KMS-11 (cell line): ENCODE data around the gene TMBIM1.

Source experiments
- H2AFZ ChIP-seq: fragments of 200-600 bp; sonication (generic); 2 replicates; pipeline ENCODE4 v1.6.1; 2016; ENCODE audit warnings: antibody characterized with exemption, mixed run types, low read depth
- H3K27ac ChIP-seq: fragments of 200-600 bp; sonication (generic); 2 replicates; pipeline ENCODE4 v1.6.1; 2016; ENCODE audit warnings: mild to moderate bottlenecking, mixed run types
- H3K27me3 ChIP-seq: fragments of 200-600 bp; sonication (generic); 2 replicates; pipeline ENCODE4 v1.6.1; 2017; ENCODE audit warnings: mild to moderate bottlenecking, low read depth, mixed run types, moderate library complexity; ENCODE audit not compliant: insufficient read depth
- H3K36me3 ChIP-seq: fragments of 200-600 bp; sonication (generic); 2 replicates; pipeline ENCODE4 v1.6.1; 2017; ENCODE audit warnings: mild to moderate bottlenecking, mixed run types; ENCODE audit not compliant: insufficient read depth
- H3K4me1 ChIP-seq: fragments of 200-600 bp; sonication (generic); 2 replicates; pipeline ENCODE4 v1.6.1; 2016; ENCODE audit warnings: mild to moderate bottlenecking, low read depth, mixed run types; ENCODE audit not compliant: poor library complexity, severe bottlenecking
- H3K4me2 ChIP-seq: fragments of 200-600 bp; sonication (generic); 2 replicates; pipeline ENCODE4 v1.7.0; 2016; ENCODE audit warnings: mild to moderate bottlenecking, mixed run types
- H3K4me3 ChIP-seq: fragments of 200-600 bp; sonication (generic); IDR thresholded peaks from 2 replicates; pipeline ENCODE4 v1.6.1; 2017; ENCODE audit warnings: low read depth, low read length, mixed read lengths; ENCODE audit not compliant: insufficient read depth
- H3K79me2 ChIP-seq: fragments of 200-600 bp; sonication (generic); 2 replicates; pipeline ENCODE4 v1.6.1; 2016; ENCODE audit warnings: low read depth, mixed run types; ENCODE audit not compliant: insufficient read depth
- H3K9ac ChIP-seq: fragments of 200-600 bp; sonication (generic); 2 replicates; pipeline ENCODE4 v1.6.1; 2016; ENCODE audit warnings: mild to moderate bottlenecking, mixed run types
- H4K20me1 ChIP-seq: fragments of 200-600 bp; sonication (generic); 2 replicates; pipeline ENCODE4 v1.6.1; 2016; ENCODE audit warnings: mild to moderate bottlenecking, mixed run types; ENCODE audit not compliant: insufficient read depth
- CTCF ChIP-seq: fragments of 200-600 bp; sonication (generic); conservative IDR thresholded peaks from 2 replicates; pipeline ENCODE4 v1.6.1; 2017; ENCODE audit warnings: low read depth, mild to moderate bottlenecking, antibody characterized with exemption, low read length, moderate library complexity, mixed read lengths

Gene TMBIM1

GRCh38 chr2:218332920-218333645 lies 40.8 kb upstream of the TMBIM1 start:
- Histone ChIP-seq H3K36me3 (no peaks in the 10 kb centered on the region), H3K9ac (no peak overlapping the region), H3K4me2 (no peak overlapping the region), H3K79me2 (no peaks in the 10 kb centered on the region), H3K4me3 (no peak overlapping the region), H2AFZ (no peak overlapping the region), H4K20me1 (no peaks in the 10 kb centered on the region), H3K4me1 (peaks cover 11% of the 10 kb centered on the region), H3K27ac (no peak overlapping the region), H3K27me3 (no peaks in the 10 kb centered on the region)
- no peak for TF ChIP-seq CTCF

- Histone ChIP-seq H4K20me1 (no peaks in the 10 kb centered on the region), H3K4me1 (peaks cover 11% of the 10 kb centered on the region), H3K79me2 (no peaks in the 10 kb centered on the region), H3K4me3 (no peak overlapping the region), H2AFZ (no peak overlapping the region), H3K27ac (no peak overlapping the region), H3K27me3 (no peaks in the 10 kb centered on the region), H3K4me2 (no peak overlapping the region), H3K36me3 (no peaks in the 10 kb centered on the region), H3K9ac (no peak overlapping the region)
- TF ChIP-seq CTCF, result no peak
Observed at GRCh38 chr2:218332288-218332687, 40.0 kb upstream of the TMBIM1 start.

- no peak overlapping the region for H2AFZ ChIP-seq
- H3K27me3 ChIP-seq, result no peaks in the 10 kb centered on the region
- no peak overlapping the region for H3K4me2 ChIP-seq
- H3K4me1 ChIP-seq, result peaks cover 11% of the 10 kb centered on the region
- H3K27ac ChIP-seq, result no peak overlapping the region
- no peak for TF ChIP-seq CTCF
- H3K79me2 ChIP-seq, result no peaks in the 10 kb centered on the region
- no peak overlapping the region for H3K9ac ChIP-seq
- H3K4me3 ChIP-seq, result no peak overlapping the region
- H4K20me1 ChIP-seq, result no peaks in the 10 kb centered on the region
- no peaks in the 10 kb centered on the region for H3K36me3 ChIP-seq
Observed at GRCh38 chr2:218331745-218332144, 39.4 kb upstream of the TMBIM1 start.

- no peaks in the 10 kb centered on the region for H3K36me3 ChIP-seq
- no peaks in the 10 kb centered on the region for H4K20me1 ChIP-seq
- peaks cover 11% of the 10 kb centered on the region for H3K4me1 ChIP-seq
- H2AFZ ChIP-seq, result no peak overlapping the region
- H3K9ac ChIP-seq, result no peak overlapping the region
- no peaks in the 10 kb centered on the region for H3K79me2 ChIP-seq
- TF ChIP-seq CTCF, result no peak
- no peaks in the 10 kb centered on the region for H3K27me3 ChIP-seq
- no peak overlapping the region for H3K4me3 ChIP-seq
- no peak overlapping the region for H3K27ac ChIP-seq
- no peak overlapping the region; the same call in 1 of the 2 replicates for H3K4me2 ChIP-seq
Observed at GRCh38 chr2:218329826-218330593, 37.7 kb upstream of the TMBIM1 start.
